Gastroesophageal sphincter (tissue), 3 donors: Measurements from ENCODE around the gene BATF3.

Experiments used
- POLR2A ChIP-seq, 2 donors: fragments of 450-650 bp; IDR thresholded peaks; one replicate each; pipeline ENCODE4 v1.6.1; 2017; ENCODE audit warnings: antibody characterized with exemption in 2 of 2, mild to moderate bottlenecking in 2 of 2, moderate library complexity in 1 of 2
- TF ChIP-seq, protein P1 (sequence below), 4 experiments: fragments of 200-600 bp in 2 of 4; fragments of 450-650 bp in 2 of 4; sonication (generic) in 1 of 4; IDR thresholded peaks; one replicate each; pipeline ENCODE4 v1.5.1; 2017 to 2019; ENCODE audit warnings: antibody characterized with exemption in 4 of 4, mild to moderate bottlenecking in 2 of 4, moderate library complexity in 2 of 4

DNA sequence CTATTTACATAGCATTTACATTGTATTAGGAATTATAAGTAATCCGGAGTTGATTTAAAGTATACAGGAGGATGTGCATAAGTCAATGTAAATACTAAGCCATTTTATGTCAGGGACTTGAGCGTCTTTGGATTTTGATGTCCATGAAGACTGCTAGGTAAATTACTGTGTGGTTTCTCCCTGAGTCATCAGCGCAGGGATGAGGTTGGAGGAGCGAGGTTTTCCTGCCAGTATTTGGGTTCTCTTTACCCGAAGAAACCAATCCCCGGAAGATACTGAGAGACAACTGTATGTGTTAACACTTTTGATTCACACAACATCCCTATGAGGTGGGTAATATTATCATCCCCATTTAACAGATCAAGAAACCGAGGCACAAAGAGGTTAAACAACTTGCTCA, 29.3 kb downstream of the BATF3 start:
- TF ChIP-seq POLR2A (IDR thresholded peaks at IDR 0.05) = no peak
- TF ChIP-seq, protein P1, sequence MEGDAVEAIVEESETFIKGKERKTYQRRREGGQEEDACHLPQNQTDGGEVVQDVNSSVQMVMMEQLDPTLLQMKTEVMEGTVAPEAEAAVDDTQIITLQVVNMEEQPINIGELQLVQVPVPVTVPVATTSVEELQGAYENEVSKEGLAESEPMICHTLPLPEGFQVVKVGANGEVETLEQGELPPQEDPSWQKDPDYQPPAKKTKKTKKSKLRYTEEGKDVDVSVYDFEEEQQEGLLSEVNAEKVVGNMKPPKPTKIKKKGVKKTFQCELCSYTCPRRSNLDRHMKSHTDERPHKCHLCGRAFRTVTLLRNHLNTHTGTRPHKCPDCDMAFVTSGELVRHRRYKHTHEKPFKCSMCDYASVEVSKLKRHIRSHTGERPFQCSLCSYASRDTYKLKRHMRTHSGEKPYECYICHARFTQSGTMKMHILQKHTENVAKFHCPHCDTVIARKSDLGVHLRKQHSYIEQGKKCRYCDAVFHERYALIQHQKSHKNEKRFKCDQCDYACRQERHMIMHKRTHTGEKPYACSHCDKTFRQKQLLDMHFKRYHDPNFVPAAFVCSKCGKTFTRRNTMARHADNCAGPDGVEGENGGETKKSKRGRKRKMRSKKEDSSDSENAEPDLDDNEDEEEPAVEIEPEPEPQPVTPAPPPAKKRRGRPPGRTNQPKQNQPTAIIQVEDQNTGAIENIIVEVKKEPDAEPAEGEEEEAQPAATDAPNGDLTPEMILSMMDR (IDR thresholded peaks at IDR 0.05) = no peak
